ENCODE data around the gene MTARC1. TPM values are rescaled to one million over a fixed set of nuclear protein-coding genes. Genes with fewer than 3 reads are reported as not detected.

Gene MTARC1
- total and polyA plus RNA-seq, 10 of the 15 experiments (the other 5 are each of a cell fraction or from before 2014, with no cell fraction given) = 0.23 to 1.5 (median 0.48) TPM

DNA sequence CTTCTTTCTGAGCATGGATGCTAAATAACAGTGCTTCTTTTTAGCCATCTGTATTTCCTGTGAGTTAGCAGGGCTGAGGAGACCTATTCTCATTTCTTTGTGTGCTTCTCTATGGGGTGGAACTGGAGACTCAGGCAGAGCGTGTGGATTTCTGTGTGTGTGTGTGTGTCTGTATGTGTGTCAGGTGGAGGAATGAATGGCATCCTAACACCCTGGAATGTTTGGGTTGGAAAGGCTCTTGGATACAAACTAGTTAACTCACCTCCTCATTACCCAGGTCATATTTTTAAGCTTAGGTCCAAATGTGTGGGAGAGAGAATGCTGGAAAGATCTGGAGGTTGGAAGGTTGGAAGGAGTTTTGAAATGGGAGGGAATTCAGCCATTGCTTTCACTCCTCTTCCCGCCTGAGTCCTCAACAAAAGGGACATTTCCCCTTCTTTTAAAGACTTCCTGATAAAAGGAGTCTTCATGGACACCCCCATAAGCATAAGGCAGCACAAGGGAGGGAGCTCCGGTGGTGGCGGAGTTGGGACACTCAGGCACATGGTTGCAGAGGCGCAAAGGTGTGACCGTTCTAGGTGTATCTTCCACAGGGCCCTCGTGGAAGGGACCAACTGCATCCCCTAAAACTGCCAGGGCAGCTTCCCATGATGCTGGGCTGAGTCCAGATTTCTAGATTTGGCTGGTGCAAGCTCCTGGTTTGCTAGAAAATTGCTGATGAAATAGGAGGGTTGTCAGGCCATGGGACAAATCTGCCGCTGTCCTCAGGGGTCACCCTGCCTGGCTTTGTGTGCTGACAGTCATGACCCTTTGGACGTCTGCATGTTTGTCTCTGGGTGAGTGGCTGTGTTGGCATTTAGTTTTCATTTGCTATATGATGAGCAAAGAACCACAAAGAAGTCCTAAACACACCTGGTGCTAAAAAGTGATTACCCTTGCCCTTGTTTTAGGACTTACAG lies 37.6 kb downstream of the MTARC1 start:
- SMC1A ChIA-PET (ENCODE audit: uncharacterized antibody, unreplicated experiment) = no interaction called here

More for the DNA sequence above, 37.6 kb downstream of the MTARC1 start:
- Histone ChIP-seq H3K27me3 (replicated peaks in 1 of 2; ENCODE audit: control insufficient read depth in 2 of 2, insufficient read depth in 2 of 2, low read length in 1 of 2) (peaks cover 0 to 2% of the 10 kb centered on the region in 2 experiments; a peak in 2 of 4 replicates), H3K27ac (ENCODE audit: control insufficient read depth, insufficient read depth) (no peak overlapping the region), H3K9ac (ENCODE audit: control insufficient read depth, insufficient read depth, low read length) (no peak overlapping the region), H3K4me2 (ENCODE audit: control insufficient read depth, insufficient read depth) (no peak overlapping the region), H3K4me1 (ENCODE audit: control insufficient read depth, insufficient read depth, low read length) (no peaks in the 10 kb centered on the region), H3K36me3 (ENCODE audit: control insufficient read depth in 2 of 2, insufficient read depth in 2 of 2, low read length in 1 of 2) (no peaks in the 10 kb centered on the region), H3K4me3 (no peak overlapping the region), H2AFZ (ENCODE audit: control insufficient read depth, low read depth, low read length) (no peak overlapping the region), H3K9me3 (replicated peaks; ENCODE audit: control insufficient read depth, insufficient read depth, low read length) (no peaks in the 10 kb centered on the region), H4K20me1 (ENCODE audit: control insufficient read depth, insufficient read depth) (no peaks in the 10 kb centered on the region), H3K79me2 (ENCODE audit: control insufficient read depth, insufficient read depth, low read length) (no peaks in the 10 kb centered on the region)
- no peak for FAIRE-seq
- ChIA-PET CTCF (interaction anchor here (0.6 to 1.8 kb wide), 6 partner anchors 14 to 611 kb away, joined by 3 to 4 read pairs (median 3); no protein-coding TSS in a partner anchor), POLR2A (interaction anchor here (0.7 kb wide), 1 partner anchor 321 kb away, joined by 3 read pairs; no protein-coding TSS in a partner anchor), RAD21 (ENCODE audit: unreplicated experiment) (no interaction called here)
- no TSS peak for BruUV-seq (replicated peaks)
- in situ Hi-C loops (cut with MboI) = no loop called here
- TF ChIP-seq TARDBP (IDR thresholded peaks at IDR 0.05; ENCODE audit: borderline replicate concordance) (no peak), CEBPB (IDR thresholded peaks at IDR 0.05; ENCODE audit: borderline replicate concordance in 1 of 2, low read depth in 2 of 2, low read length in 2 of 2) (no peak), TCF7 (IDR thresholded peaks at IDR 0.05; ENCODE audit: borderline replicate concordance) (no peak), DPF2 (IDR thresholded peaks at IDR 0.05) (no peak), ESRRA (IDR thresholded peaks at IDR 0.05; ENCODE audit: low read length) (no peak), STAT3 (IDR thresholded peaks at IDR 0.05; ENCODE audit: low read depth, low read length) (no peak), MTA3 (IDR thresholded peaks at IDR 0.05; ENCODE audit: borderline replicate concordance, low read length) (no peak), SMARCA5 (IDR thresholded peaks at IDR 0.05) (no peak), NRF1 (conservative IDR thresholded peaks at IDR 0.05; ENCODE audit: low read depth, low read length) (no peak), CHD2 (IDR thresholded peaks at IDR 0.05; ENCODE audit: borderline replicate concordance, low read depth, low read length) (no peak)
- TF ChIP-seq, protein P1, sequence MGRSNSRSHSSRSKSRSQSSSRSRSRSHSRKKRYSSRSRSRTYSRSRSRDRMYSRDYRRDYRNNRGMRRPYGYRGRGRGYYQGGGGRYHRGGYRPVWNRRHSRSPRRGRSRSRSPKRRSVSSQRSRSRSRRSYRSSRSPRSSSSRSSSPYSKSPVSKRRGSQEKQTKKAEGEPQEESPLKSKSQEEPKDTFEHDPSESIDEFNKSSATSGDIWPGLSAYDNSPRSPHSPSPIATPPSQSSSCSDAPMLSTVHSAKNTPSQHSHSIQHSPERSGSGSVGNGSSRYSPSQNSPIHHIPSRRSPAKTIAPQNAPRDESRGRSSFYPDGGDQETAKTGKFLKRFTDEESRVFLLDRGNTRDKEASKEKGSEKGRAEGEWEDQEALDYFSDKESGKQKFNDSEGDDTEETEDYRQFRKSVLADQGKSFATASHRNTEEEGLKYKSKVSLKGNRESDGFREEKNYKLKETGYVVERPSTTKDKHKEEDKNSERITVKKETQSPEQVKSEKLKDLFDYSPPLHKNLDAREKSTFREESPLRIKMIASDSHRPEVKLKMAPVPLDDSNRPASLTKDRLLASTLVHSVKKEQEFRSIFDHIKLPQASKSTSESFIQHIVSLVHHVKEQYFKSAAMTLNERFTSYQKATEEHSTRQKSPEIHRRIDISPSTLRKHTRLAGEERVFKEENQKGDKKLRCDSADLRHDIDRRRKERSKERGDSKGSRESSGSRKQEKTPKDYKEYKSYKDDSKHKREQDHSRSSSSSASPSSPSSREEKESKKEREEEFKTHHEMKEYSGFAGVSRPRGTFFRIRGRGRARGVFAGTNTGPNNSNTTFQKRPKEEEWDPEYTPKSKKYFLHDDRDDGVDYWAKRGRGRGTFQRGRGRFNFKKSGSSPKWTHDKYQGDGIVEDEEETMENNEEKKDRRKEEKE (IDR thresholded peaks at IDR 0.05) = no peak
- 45% methylated on average over 9 of the region's 9 CpGs for WGBS (ENCODE audit: insufficient coverage, insufficient replicate concordance, low lambda C conversion rate, missing lambda C conversion rate)
- intact Hi-C loops (cut with micrococcal nuclease; ENCODE audit: unreplicated experiment) = no loop called here
- DNase-seq (ENCODE audit: low read depth, low spot score) = no peak
- ATAC-seq = no peak

Measured in GM12878 (cell line).